GM10266 (cell line): Measurements from ENCODE around the gene WRAP73.

Source experiments
- DNase-seq: peaks from one replicate; pipeline ENCODE4 v3.0.0; 2012; ENCODE audit errors: extremely low spot score
- CTCF ChIP-seq: IDR thresholded peaks from 2 replicates; pipeline ENCODE4 v1.5.1; 2012; ENCODE audit warnings: mild to moderate bottlenecking, low read depth; ENCODE audit not compliant: control insufficient read depth, insufficient read depth; ENCODE audit errors: missing control alignments

WRAP73 gene

GRCh38 chr1:3632716-3633343, 17.1 kb downstream of the WRAP73 start:
- TF ChIP-seq CTCF, result no peak
- no peak for DNase-seq

- TF ChIP-seq CTCF, result no peak
- DNase-seq, result no peak
Measured at GRCh38 chr1:3632298-3632697, 17.6 kb downstream of the WRAP73 start.

- no peak for TF ChIP-seq CTCF
Measured at GRCh38 chr1:3631320-3632260, 18.3 kb downstream of the WRAP73 start.

GRCh38 chr1:3630914-3631313, 19.0 kb downstream of the WRAP73 start:
- DNase-seq, result no peak
- no peak for TF ChIP-seq CTCF

More at GRCh38 chr1:3631320-3632260, 18.3 kb downstream of the WRAP73 start:
- no peak for DNase-seq

GRCh38 chr1:3630161-3630611, 19.7 kb downstream of the WRAP73 start:
- no peak for DNase-seq
- no peak for TF ChIP-seq CTCF

- no peak for DNase-seq
- no peak for TF ChIP-seq CTCF
Measured at GRCh38 chr1:3629561-3630160, 20.2 kb downstream of the WRAP73 start.
